GM19372 (cell line): Measurements from ENCODE around the gene ZNF765.
"Not testable (repeated sequence)": the region's sequence is repeated elsewhere in the genome, so short reads cannot be mapped to it uniquely, and the experiment has no call there.

Experiments
- ATAC-seq: cut with Tn5 transposase; IDR thresholded peaks from one replicate; pipeline ENCODE4 v1.9.1; 2021; ENCODE audit warnings: mild to moderate bottlenecking, low read depth, moderate library complexity; ENCODE audit not compliant: unreplicated experiment

The ZNF765 gene

GRCh38 chr19:53420520-53421315 is 25.8 kb downstream of the ZNF765 start:
- not testable (repeated sequence) for ATAC-seq

GRCh38 chr19:53422551-53422950 is 27.6 kb downstream of the ZNF765 start:
- ATAC-seq: no peak

GRCh38 chr19:53423074-53423473 is 28.1 kb downstream of the ZNF765 start:
- not testable (repeated sequence) for ATAC-seq

GRCh38 chr19:53423680-53424079 is 28.7 kb downstream of the ZNF765 start:
- not testable (repeated sequence) for ATAC-seq

DNA sequence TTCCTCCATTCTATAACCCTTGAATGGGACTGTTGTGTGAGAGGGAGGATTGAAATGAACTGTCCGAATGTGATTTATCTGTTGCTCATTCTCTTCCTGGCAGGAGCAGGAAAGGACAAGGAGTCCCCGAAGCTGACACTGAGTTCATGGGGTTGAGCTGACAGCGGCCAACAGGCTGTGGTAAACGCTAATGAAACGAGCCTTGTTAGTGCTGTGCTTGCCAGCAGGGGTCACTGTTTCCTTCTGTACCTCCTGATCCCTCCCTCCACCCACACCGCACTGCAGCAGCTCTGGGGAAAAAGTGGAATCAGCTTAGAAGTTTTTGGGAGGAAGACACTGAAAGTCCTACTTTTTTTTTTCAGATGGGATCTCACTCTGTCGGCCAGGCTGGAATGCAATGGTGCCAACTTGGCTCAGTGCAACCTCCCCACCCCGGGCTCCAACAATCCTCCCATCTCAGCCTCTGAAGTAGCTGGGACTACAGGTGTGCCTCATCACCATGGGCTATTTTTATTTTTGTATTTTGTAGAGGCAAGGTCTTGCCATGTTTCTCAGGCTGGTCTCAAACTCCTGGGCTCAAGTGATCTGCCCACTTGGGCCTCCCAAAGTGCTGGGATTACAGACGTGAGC is 30.1 kb downstream of the ZNF765 start:
- no peak for ATAC-seq

DNA sequence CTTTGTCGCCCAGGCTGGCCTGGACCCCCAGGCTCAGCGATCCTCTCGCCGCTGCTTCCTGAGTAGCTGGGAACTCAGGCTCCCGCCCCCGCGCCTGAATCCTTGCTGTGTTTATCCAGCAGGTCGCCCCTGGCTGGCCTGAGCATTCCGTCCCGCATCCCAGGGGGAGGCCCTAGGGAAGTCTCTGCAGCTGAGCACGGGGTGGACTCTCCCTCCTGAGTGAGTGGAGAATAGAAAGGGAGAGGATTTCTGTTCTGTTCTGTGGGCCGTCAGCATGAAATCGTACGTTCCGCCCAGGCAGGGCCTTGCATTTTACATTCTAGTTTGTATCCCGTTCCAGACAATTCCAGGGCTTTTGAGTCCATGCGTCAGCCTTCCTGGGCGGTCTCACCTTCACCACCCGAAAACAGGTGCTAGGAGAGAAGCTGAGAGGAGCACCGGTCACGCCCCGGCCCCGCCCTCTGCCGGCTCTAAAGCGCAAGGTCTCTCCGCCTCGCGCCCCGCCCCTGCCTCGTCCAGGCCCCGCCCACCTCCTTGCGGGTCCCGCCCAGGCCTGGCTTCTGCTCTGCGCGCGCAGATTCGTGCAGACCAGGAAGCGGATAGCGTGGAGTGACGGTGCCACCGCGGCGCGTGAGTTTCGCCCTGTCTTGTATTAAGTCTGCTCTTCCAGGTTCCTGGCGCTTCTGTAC is 36.6 kb downstream of the ZNF765 start, which contains the start of gene ZNF761:
ZNF761 (plus strand) TSS at position 586 of the 689 bp plus-strand sequence. CDS start 15,285 bp downstream, outside the sequence.
- peak; percentile 99 for ATAC-seq

GRCh38 chr19:53432088-53432661 is 37.2 kb downstream of the ZNF765 start:
- ATAC-seq: peak; percentile 5

- ATAC-seq: not testable (repeated sequence)
These were observed 48.9 kb downstream of the ZNF765 start for GRCh38 chr19:53443809-53444208.

- ATAC-seq: not testable (repeated sequence)
These were observed 52.2 kb downstream of the ZNF765 start for GRCh38 chr19:53447196-53447595.

- no peak for ATAC-seq
These were observed 60.9 kb downstream of the ZNF765 start for GRCh38 chr19:53455828-53456227.

- not testable (repeated sequence) for ATAC-seq
These were observed 65.3 kb downstream of the ZNF765 start for GRCh38 chr19:53460131-53460721.

DNA sequence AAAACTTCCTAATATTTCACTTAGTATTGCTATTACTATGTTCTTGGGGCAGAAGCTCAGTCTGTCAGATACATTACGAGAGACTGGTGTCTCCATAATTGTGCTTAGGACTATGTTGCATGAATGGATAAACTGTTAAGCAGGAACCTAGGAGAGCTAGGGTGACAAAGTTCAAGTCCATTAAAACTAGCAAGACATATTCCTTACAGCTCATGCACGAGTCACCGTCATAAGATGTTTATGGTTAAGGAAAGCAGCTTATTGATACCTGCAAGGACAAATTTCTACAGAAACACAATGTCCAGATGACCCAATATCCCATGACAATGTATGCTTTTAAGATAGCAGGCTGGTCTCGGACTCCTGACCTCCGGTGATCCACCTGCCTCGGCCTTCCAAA is 66.9 kb downstream of the ZNF765 start:
- no peak for ATAC-seq

GRCh38 chr19:53462861-53463260 is 67.9 kb downstream of the ZNF765 start:
- ATAC-seq: no peak

DNA sequence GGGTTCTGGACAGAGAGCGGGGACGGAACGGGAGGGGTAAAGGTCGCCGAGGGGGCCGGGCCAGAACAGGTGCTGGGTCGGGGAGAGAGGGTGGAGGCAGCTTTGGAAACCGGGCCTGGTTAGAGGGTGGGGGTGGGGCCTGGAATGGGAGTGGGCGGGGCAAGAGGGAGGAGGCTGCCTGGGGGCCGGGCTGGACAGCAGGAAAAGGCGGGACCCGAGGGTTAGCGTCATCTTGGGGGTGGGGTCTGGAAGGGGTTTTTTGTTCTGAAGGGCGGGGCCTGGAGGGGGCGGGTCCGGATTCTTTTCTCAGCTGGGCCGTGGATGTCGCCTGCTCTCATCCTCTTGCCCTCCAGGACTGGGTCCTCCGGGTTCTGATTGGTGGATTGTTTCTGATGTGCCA is 68.3 kb downstream of the ZNF765 start:
- no peak for ATAC-seq

DNA sequence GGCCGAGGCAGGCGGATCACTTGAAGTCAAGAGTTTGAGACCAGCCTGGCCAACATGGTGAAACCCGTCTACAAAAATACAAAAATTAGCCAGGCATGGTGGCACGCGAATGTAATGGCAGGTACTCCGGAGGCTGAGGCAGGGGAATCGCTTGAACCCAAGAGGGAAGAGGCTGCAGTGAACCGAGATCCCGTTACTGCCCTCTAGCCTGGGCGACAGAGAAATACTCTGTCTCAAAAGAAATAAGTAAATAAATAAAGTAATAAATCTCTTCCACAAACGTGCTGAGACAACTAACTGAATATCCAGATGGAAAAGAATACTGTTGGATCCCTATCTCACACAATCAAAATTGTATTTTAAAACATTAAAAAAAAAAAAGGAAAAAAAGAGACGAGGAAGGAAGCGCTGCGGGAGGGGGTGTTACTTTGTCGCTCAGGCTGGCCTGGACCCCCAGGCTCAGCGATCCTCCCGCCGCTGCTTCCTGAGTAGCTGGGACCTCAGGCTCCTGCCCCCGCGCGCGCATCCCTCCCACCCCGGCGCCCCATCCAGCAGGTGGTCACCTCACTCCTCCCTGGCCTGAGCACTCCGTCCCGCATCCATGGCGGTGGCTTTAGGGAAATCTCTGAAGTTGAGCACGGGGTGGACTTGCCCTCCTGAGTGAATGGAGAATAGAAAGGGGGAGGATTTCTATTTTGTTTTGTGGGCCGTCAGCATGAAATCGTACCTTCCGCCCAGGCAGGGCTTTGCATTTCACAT is 72.0 kb downstream of the ZNF765 start:
- peak; percentile 27 for ATAC-seq

GRCh38 chr19:53467485-53468262 is 72.7 kb downstream of the ZNF765 start, which contains the start of gene ZNF813:
ZNF813 (plus strand) TSS chr19:53467733; CDS start chr19:53483823, 16,090 bp downstream.
- peak; percentile 56 for ATAC-seq

DNA sequence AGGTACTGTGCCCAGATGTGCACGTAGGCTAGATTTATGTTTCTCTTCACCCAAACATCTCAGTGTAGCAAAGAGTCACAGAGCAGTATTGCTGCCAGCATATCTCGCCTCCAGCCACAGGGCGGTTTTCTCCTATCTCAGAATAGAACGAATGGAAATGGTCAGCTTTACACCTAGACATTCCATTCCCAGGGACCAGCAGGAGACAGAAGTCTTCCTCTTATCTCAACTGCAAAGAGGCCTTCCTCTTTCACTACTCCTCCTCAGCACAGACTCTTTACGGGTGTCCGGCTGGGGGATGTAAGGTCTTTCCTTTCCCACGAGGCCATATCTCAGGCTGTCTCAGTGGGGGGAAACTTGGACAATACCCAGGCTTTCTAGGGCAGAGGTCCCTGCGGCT is 73.7 kb downstream of the ZNF765 start:
- ATAC-seq: not testable (repeated sequence)

GRCh38 chr19:53471916-53472315 is 77.0 kb downstream of the ZNF765 start:
- ATAC-seq: no peak

DNA sequence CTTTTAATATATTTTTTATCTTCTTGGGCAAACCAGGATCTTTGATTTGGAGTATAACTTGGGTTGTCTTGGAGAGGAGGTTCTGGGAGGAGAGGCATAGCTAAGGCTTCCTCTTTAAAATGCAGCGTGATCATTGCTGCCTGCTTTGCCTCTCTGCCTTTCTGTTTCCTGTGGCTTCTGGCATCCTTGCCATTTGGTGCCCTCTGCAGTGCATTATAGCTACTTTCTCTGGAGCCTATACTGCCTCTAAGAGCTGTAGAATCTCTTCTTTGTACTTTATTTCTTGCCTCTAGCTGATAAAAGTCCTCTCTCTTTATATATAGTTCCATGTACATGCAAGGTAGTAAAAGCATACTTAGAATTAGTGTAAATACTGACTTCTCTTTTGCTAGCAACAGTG is 79.9 kb downstream of the ZNF765 start:
- not testable (repeated sequence) for ATAC-seq
